ENCODE measurements around the gene EIF4A2.
"Not testable (repeated sequence)": the region's sequence is repeated elsewhere in the genome, so short reads cannot be mapped to it uniquely, and the experiment has no call there.

Gene EIF4A2

DNA sequence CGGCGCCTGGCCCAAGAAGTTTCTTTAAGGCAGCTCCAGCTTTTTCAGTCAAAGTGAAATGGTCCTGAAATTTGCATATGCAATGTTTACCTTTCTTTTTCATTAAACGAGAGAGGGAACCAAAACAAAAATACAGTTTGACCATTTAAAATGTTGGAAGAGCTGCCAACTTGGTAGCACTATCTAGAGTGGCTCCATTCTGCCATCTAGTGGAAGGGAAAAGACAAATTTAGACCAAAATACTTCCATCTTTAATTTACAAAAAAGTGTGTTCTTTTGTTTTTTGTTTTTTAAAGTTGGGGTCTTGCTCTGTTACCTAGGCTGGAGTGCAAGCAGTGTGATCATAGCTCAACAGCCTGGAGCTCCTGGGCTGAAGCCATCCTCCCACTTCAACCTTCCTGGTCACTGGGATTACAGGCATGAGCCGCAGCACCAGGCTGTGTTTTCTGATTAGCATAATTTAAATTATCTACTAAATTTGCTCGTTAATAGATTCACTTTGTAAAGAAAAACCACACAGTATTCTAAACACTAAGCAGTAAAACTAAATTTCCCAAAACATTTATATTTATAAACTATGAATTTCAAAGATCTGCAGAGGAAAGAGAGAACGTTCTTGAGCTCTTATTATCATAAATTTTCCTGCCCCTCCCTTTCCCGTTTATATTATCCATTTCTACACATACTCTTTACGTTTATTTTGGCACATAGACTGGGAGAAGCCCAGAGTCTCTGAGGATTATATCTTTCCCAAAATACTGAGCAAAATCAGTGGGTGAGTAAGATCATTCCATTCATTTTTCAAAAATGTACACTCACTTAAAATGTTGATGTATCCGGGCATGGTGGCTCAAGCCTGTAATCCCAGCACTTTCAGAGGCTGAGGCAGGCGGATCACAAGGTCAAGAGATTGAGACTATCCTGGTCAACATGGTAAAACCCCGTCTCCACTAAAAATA lies 38.3 kb downstream of the EIF4A2 start:
- Histone ChIP-seq H3K36me3 (ENCODE audit: control insufficient read depth, insufficient read depth, low read length) (no peaks in the 10 kb centered on the region), H3K4me3 (ENCODE audit: extremely low read depth, insufficient read depth, low read length, poor library complexity, severe bottlenecking) (no peak overlapping the region), H3K4me1 (ENCODE audit: control insufficient read depth, insufficient read depth, low read length, poor library complexity, severe bottlenecking) (peaks cover 11% of the 10 kb centered on the region), H3K27ac (ENCODE audit: low read depth, low read length, severe bottlenecking) (no peak overlapping the region), H3K9me3 (ENCODE audit: control insufficient read depth, low read length) (no peaks in the 10 kb centered on the region)
- WGBS, 2 experiments (ENCODE audit: insufficient coverage in 2 of 2), result 68 to 71% methylated on average over 4 to 5 of the region's 11 CpGs

DNA sequence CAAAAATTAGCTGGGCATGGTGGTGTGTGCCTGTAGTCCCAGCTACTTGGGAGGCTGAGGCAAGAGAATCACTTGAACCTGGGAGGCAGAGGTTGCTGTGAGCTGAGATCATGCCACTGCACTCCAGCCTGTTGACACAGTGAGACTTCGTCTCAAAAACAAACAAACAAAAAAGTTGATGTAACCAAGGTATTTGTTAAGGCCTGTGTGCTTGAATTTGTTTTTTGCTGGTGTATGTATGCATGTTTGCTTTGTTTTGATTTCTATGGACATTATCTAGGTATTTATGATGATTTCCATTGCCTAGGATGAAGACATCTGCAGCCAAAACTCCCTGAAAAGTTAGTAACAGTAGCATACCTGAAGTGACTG lies 39.0 kb downstream of the EIF4A2 start:
- H3K27ac ChIP-seq (ENCODE audit: low read depth, low read length, severe bottlenecking); H3K4me3 ChIP-seq (ENCODE audit: extremely low read depth, insufficient read depth, low read length, poor library complexity, severe bottlenecking); H3K9me3 ChIP-seq (ENCODE audit: control insufficient read depth, low read length); H3K36me3 ChIP-seq (ENCODE audit: control insufficient read depth, insufficient read depth, low read length): not testable (repeated sequence)
- H3K4me1 ChIP-seq (ENCODE audit: control insufficient read depth, insufficient read depth, low read length, poor library complexity, severe bottlenecking), result peaks cover 11% of the 10 kb centered on the region
- 71% methylated on average over 1 of the region's 1 CpG; no CpG with 5 or more reads in 1 of the 2 experiments for WGBS, 2 experiments (ENCODE audit: insufficient coverage in 2 of 2)

DNA sequence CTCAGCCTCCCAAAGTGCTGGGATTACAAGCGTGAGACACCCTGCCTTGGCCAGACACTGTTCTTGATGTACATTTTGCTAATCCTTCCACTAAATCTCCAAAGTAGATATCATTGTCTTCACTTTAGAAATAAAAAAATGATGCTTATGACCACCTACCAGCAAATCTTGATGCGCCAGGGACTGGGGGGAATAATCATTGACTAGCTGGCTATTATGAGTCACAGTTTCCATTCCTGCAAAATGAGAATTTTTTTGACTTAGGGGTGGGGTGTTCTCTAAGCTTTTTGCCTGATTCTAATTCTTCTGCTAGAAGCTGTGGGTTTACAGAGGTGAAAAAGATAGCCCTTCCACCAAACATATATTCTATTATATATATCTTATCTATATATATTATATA lies 40.0 kb downstream of the EIF4A2 start:
- Histone ChIP-seq H3K9me3 (ENCODE audit: control insufficient read depth, low read length) (no peaks in the 10 kb centered on the region), H3K4me1 (ENCODE audit: control insufficient read depth, insufficient read depth, low read length, poor library complexity, severe bottlenecking) (peaks cover 11% of the 10 kb centered on the region), H3K36me3 (ENCODE audit: control insufficient read depth, insufficient read depth, low read length) (no peaks in the 10 kb centered on the region), H3K4me3 (ENCODE audit: extremely low read depth, insufficient read depth, low read length, poor library complexity, severe bottlenecking) (no peak overlapping the region), H3K27ac (ENCODE audit: low read depth, low read length, severe bottlenecking) (no peak overlapping the region)
- 94 to 100% methylated on average over 1 to 2 of the region's 2 CpGs for WGBS, 2 experiments (ENCODE audit: insufficient coverage in 2 of 2)

DNA sequence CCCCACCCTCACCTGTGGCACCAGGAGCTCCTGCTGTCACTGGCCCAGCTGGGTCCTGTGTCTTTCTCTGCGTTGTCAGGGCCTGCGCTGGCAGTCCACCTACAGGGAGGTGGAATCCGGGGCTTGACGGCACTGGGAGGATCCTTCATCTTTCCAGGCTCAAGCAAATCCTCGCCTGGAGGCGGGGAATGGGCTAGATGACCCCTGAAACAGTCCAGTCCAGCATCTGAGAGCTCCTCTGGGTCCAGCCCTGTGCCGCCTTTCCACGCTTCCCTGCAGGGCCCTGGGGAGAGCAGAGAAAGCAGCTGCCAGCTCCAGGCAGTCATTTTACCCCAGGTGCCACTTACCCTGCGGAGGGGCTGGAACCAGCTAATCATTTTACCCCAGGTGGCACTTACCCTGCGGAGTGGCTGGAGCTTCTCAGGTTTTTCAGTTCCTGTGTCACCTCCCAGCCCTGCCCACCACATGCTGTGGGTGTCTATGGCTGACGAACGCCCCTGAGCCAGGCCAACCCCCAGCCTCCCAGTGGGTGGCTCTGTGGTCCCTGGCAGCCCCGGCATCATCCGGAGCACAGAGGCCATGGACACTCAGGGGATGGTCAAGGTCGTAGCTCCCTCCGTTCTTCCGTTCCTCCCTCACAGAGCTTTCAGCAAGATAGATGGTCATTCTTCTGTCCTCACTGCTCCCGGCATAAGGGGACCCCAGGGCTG lies 41.2 kb downstream of the EIF4A2 start:
- Histone ChIP-seq H3K36me3 (ENCODE audit: control insufficient read depth, insufficient read depth, low read length) (no peaks in the 10 kb centered on the region), H3K9me3 (ENCODE audit: control insufficient read depth, low read length) (no peaks in the 10 kb centered on the region), H3K4me3 (ENCODE audit: extremely low read depth, insufficient read depth, low read length, poor library complexity, severe bottlenecking) (no peak overlapping the region), H3K4me1 (ENCODE audit: control insufficient read depth, insufficient read depth, low read length, poor library complexity, severe bottlenecking) (peaks cover 11% of the 10 kb centered on the region), H3K27ac (ENCODE audit: low read depth, low read length, severe bottlenecking) (no peak overlapping the region)
- WGBS, 2 experiments (ENCODE audit: insufficient coverage in 2 of 2), result 37 to 46% methylated on average over 16 to 18 of the region's 18 CpGs

- Histone ChIP-seq H3K9me3 (ENCODE audit: control insufficient read depth, low read length) (no peaks in the 10 kb centered on the region), H3K4me3 (ENCODE audit: extremely low read depth, insufficient read depth, low read length, poor library complexity, severe bottlenecking) (peak overlapping the region; percentile 8), H3K4me1 (ENCODE audit: control insufficient read depth, insufficient read depth, low read length, poor library complexity, severe bottlenecking) (peaks cover 11% of the 10 kb centered on the region), H3K36me3 (ENCODE audit: control insufficient read depth, insufficient read depth, low read length) (no peaks in the 10 kb centered on the region), H3K27ac (ENCODE audit: low read depth, low read length, severe bottlenecking) (no peak overlapping the region)
- 10 to 12% methylated on average over 20 to 21 of the region's 23 CpGs for WGBS, 2 experiments (ENCODE audit: insufficient coverage in 2 of 2)
Measured at GRCh38 chr3:186825294-186825821, 42.0 kb downstream of the EIF4A2 start.

GRCh38 chr3:186825872-186826409 lies 42.6 kb downstream of the EIF4A2 start:
- H3K4me1 ChIP-seq (ENCODE audit: control insufficient read depth, insufficient read depth, low read length, poor library complexity, severe bottlenecking), result peaks cover 11% of the 10 kb centered on the region
- no peaks in the 10 kb centered on the region for H3K36me3 ChIP-seq (ENCODE audit: control insufficient read depth, insufficient read depth, low read length)
- no peaks in the 10 kb centered on the region for H3K9me3 ChIP-seq (ENCODE audit: control insufficient read depth, low read length)
- H3K4me3 ChIP-seq (ENCODE audit: extremely low read depth, insufficient read depth, low read length, poor library complexity, severe bottlenecking), result peak overlapping the region; percentile 58
- 31 to 34% methylated on average over 10 to 11 of the region's 11 CpGs for WGBS, 2 experiments (ENCODE audit: insufficient coverage in 2 of 2)
- H3K27ac ChIP-seq (ENCODE audit: low read depth, low read length, severe bottlenecking), result no peak overlapping the region

GRCh38 chr3:186826410-186826975 lies 43.1 kb downstream of the EIF4A2 start:
- 9 to 22% methylated on average over 5 of the region's 14 CpGs for WGBS, 2 experiments (ENCODE audit: insufficient coverage in 2 of 2)
- peaks cover 11% of the 10 kb centered on the region for H3K4me1 ChIP-seq (ENCODE audit: control insufficient read depth, insufficient read depth, low read length, poor library complexity, severe bottlenecking)
- peak overlapping the region; percentile 58 for H3K4me3 ChIP-seq (ENCODE audit: extremely low read depth, insufficient read depth, low read length, poor library complexity, severe bottlenecking)
- no peak overlapping the region for H3K27ac ChIP-seq (ENCODE audit: low read depth, low read length, severe bottlenecking)
- no peaks in the 10 kb centered on the region for H3K36me3 ChIP-seq (ENCODE audit: control insufficient read depth, insufficient read depth, low read length)
- H3K9me3 ChIP-seq (ENCODE audit: control insufficient read depth, low read length), result no peaks in the 10 kb centered on the region

- Histone ChIP-seq H3K9me3 (ENCODE audit: control insufficient read depth, low read length) (no peaks in the 10 kb centered on the region), H3K4me1 (ENCODE audit: control insufficient read depth, insufficient read depth, low read length, poor library complexity, severe bottlenecking) (peaks cover 11% of the 10 kb centered on the region), H3K4me3 (ENCODE audit: extremely low read depth, insufficient read depth, low read length, poor library complexity, severe bottlenecking) (peak overlapping the region; percentile 58), H3K36me3 (ENCODE audit: control insufficient read depth, insufficient read depth, low read length) (no peaks in the 10 kb centered on the region), H3K27ac (ENCODE audit: low read depth, low read length, severe bottlenecking) (no peak overlapping the region)
- 0 to 4% methylated on average over 57 to 65 of the region's 80 CpGs for WGBS, 2 experiments (ENCODE audit: insufficient coverage in 2 of 2)
Measured at GRCh38 chr3:186826976-186827857, 43.8 kb downstream of the EIF4A2 start.

GRCh38 chr3:186828340-186828739 lies 45.0 kb downstream of the EIF4A2 start:
- WGBS, 2 experiments (ENCODE audit: insufficient coverage in 2 of 2), result 20 to 38% methylated on average over 2 to 3 of the region's 5 CpGs
- H3K4me3 ChIP-seq (ENCODE audit: extremely low read depth, insufficient read depth, low read length, poor library complexity, severe bottlenecking), result no peak overlapping the region
- no peaks in the 10 kb centered on the region for H3K9me3 ChIP-seq (ENCODE audit: control insufficient read depth, low read length)
- peaks cover 11% of the 10 kb centered on the region for H3K4me1 ChIP-seq (ENCODE audit: control insufficient read depth, insufficient read depth, low read length, poor library complexity, severe bottlenecking)
- no peaks in the 10 kb centered on the region for H3K36me3 ChIP-seq (ENCODE audit: control insufficient read depth, insufficient read depth, low read length)
- no peak overlapping the region for H3K27ac ChIP-seq (ENCODE audit: low read depth, low read length, severe bottlenecking)

- 86 to 89% methylated on average over 1 to 4 of the region's 4 CpGs for WGBS, 2 experiments (ENCODE audit: insufficient coverage in 2 of 2)
Measured at GRCh38 chr3:186831798-186832197, 48.4 kb downstream of the EIF4A2 start.

More at GRCh38 chr3:186831798-186832197, 48.4 kb downstream of the EIF4A2 start:
- Histone ChIP-seq H3K36me3 (ENCODE audit: control insufficient read depth, insufficient read depth, low read length) (no peaks in the 10 kb centered on the region), H3K4me3 (ENCODE audit: extremely low read depth, insufficient read depth, low read length, poor library complexity, severe bottlenecking) (no peak overlapping the region), H3K4me1 (ENCODE audit: control insufficient read depth, insufficient read depth, low read length, poor library complexity, severe bottlenecking) (no peaks in the 10 kb centered on the region), H3K9me3 (ENCODE audit: control insufficient read depth, low read length) (no peaks in the 10 kb centered on the region), H3K27ac (ENCODE audit: low read depth, low read length, severe bottlenecking) (no peak overlapping the region)

All from mesodermal cell (in vitro differentiated cells).